K562 (cell line): ENCODE results near the gene RPLP2. TPM values are rescaled to one million over a fixed set of nuclear protein-coding genes. Genes with fewer than 3 reads are reported as not detected.

ENCODE experiments used
- ASH1L ChIP-seq: fragments of 450-650 bp; IDR thresholded peaks from 2 replicates; pipeline ENCODE4 v1.6.1; 2018; ENCODE audit warnings: borderline replicate concordance, mild to moderate bottlenecking, low read depth; ENCODE audit not compliant: partially characterized antibody
- ATF1 ChIP-seq, 2 experiments: fragments of 450-650 bp in 1 of 2; IDR thresholded peaks; 2 replicates each; pipeline ENCODE4 v1.6.1; 2016; ENCODE audit warnings: missing compliant biosample characterization in 1 of 2, missing genetic modification characterization in 1 of 2
- BHLHE40 ChIP-seq: IDR thresholded peaks from 2 replicates; pipeline ENCODE4 v1.6.1; 2011; ENCODE audit warnings: low read length, improper control_type of control experiment
- DNMT1 ChIP-seq: fragments of 450-650 bp; IDR thresholded peaks from 2 replicates; pipeline ENCODE4 v1.6.1; 2016; ENCODE audit warnings: antibody characterized with exemption, mild to moderate bottlenecking
- HIVEP1 ChIP-seq: fragments of 250-450 bp; sonication (Bioruptor Pico); IDR thresholded peaks from 2 replicates; pipeline ENCODE4 v1.4.0; 2020; ENCODE audit warnings: mild to moderate bottlenecking
- PHB ChIP-seq: fragments of 250-450 bp; sonication (Bioruptor Pico); IDR thresholded peaks from 2 replicates; pipeline ENCODE4 v1.5.0; 2021
- RBM17 ChIP-seq: fragments of 200-400 bp; formaldehyde crosslinking; IDR thresholded peaks from 2 replicates; pipeline ENCODE4 v1.6.1; 2017; ENCODE audit warnings: low read depth, mild to moderate bottlenecking, low read length, borderline replicate concordance
- SP2 ChIP-seq: IDR thresholded peaks from 2 replicates; pipeline ENCODE4 v1.6.1; 2011; ENCODE audit warnings: mild to moderate bottlenecking, low read depth, low read length, moderate library complexity; ENCODE audit not compliant: poor library complexity, severe bottlenecking; ENCODE audit errors: extremely low read depth
- ZBTB34 ChIP-seq: fragments of 250-450 bp; sonication (Bioruptor Pico); IDR thresholded peaks from 2 replicates; pipeline ENCODE4 v1.8.0; 2021; ENCODE audit warnings: mild to moderate bottlenecking, moderate library complexity
- ZNF12 ChIP-seq: sonication (generic); formaldehyde crosslinking; IDR thresholded peaks from 2 replicates; pipeline ENCODE4 v1.4.0; 2020; ENCODE audit warnings: mild to moderate bottlenecking, missing genetic modification reagents
- ZNF318 ChIP-seq, 2 experiments: fragments of 450-650 bp; IDR thresholded peaks; 2 replicates each; pipeline ENCODE4 v1.6.1; 2016; ENCODE audit warnings: mild to moderate bottlenecking in 2 of 2, borderline replicate concordance in 1 of 2, low read depth in 1 of 2, moderate library complexity in 1 of 2
- ZNF592 ChIP-seq: fragments of 450-650 bp; IDR thresholded peaks from 2 replicates; pipeline ENCODE4 v1.6.1; 2017; ENCODE audit warnings: antibody characterized with exemption, mild to moderate bottlenecking
- ZNF699 ChIP-seq: fragments of 250-450 bp; sonication (Bioruptor Pico); IDR thresholded peaks from 2 replicates; pipeline ENCODE4 v1.8.0; 2021; ENCODE audit warnings: mild to moderate bottlenecking, moderate library complexity; ENCODE audit not compliant: insufficient replicate concordance
- polyA plus RNA-seq, 8 experiments: library from polyadenylated mRNA; depleted of rRNA in 4 of 8; stranded (reverse) in 5 of 8; unstranded in 3 of 8; fragments of >200 nt; fragmentation: Nextera tagmentation in 2 of 8; fragmentation: Illumina TruSeq in 1 of 8; extraction: Ambion mirVana in 2 of 8; extraction: Trizol in 1 of 8; gene quantifications; 2 replicates each; pipeline versions ENCODE4 v1.2.1 to v1.2.3, GENCODE V29; 2011 to 2014; ENCODE audit warnings: inconsistent platforms in 1 of 8, missing spikeins in 1 of 8
- total RNA-seq, 7 experiments: library from RNA; depleted of rRNA in 6 of 7; stranded (reverse); fragments of >200 nt in 6 of 7; fragmentation: Illumina TruSeq in 2 of 7; extraction: Trizol in 2 of 7; gene quantifications; 2 replicates each; pipeline versions ENCODE4 v1.2.1 to v1.2.3, GENCODE V29; 2011 to 2021; ENCODE audit warnings: low replicate concordance in 1 of 7

Gene RPLP2
- total and polyA plus RNA-seq, 9 of the 15 experiments (the other 6 are each of a cell fraction or from before 2014, with no cell fraction given), result 528 to 3,807 (median 1,633) TPM

- TF ChIP-seq ZNF318 (IDR thresholded peaks at IDR 0.05; ENCODE audit: borderline replicate concordance in 1 of 2, low read depth in 1 of 2) (no peak), ZNF699 (CRISPR knock-in tag) (no peak), BHLHE40 (no peak), SP2 (no peak), PHB (CRISPR knock-in tag) (no peak), RBM17 (no peak), DNMT1 (no peak), HIVEP1 (CRISPR knock-in tag) (no peak), ZNF592 (peak; percentile 52; the same call in 1 of the 2 replicates), ZNF12 (CRISPR knock-in tag) (no peak), ASH1L (no peak), ZBTB34 (CRISPR knock-in tag) (no peak), ATF1 (CRISPR knock-in tag; IDR thresholded peaks at IDR 0.05) (no peak), ATF1 (tag; IDR thresholded peaks at IDR 0.05) (peak; percentile 59)
Measured at GRCh38 chr11:819129-819931, 9.6 kb downstream of the RPLP2 start (continued).
